Loucy (cell line): ENCODE data around the gene ACTG1.

Experiments used
- H2AFZ ChIP-seq: fragments of 200-600 bp; sonication (generic); 2 replicates; pipeline ENCODE4 v1.6.0; 2016; ENCODE audit warnings: antibody characterized with exemption, mild to moderate bottlenecking, low read length, moderate library complexity
- H3F3A ChIP-seq: fragments of 200-600 bp; 2 replicates; pipeline ENCODE4 v1.6.0; 2016; ENCODE audit warnings: antibody characterized with exemption, low read depth, mild to moderate bottlenecking
- H3K27me3 ChIP-seq: fragments of 200-600 bp; sonication (generic); 2 replicates; pipeline ENCODE4 v1.6.1; 2014; ENCODE audit warnings: low read length, mild to moderate bottlenecking; ENCODE audit not compliant: insufficient read depth, poor library complexity, severe bottlenecking
- H3K36me3 ChIP-seq: fragments of 200-600 bp; sonication (generic); 2 replicates; pipeline ENCODE4 v1.6.1; 2016; ENCODE audit warnings: low read length; ENCODE audit not compliant: insufficient read depth
- H3K4me1 ChIP-seq: fragments of 200-600 bp; sonication (generic); 2 replicates; pipeline ENCODE4 v1.5.1; 2014; ENCODE audit warnings: low read length, mild to moderate bottlenecking; ENCODE audit not compliant: insufficient read depth, poor library complexity, severe bottlenecking
- H3K4me2 ChIP-seq: fragments of 200-600 bp; sonication (generic); 2 replicates; pipeline ENCODE4 v1.6.0; 2014; ENCODE audit warnings: antibody characterized with exemption, low read length, low read depth, mild to moderate bottlenecking; ENCODE audit not compliant: poor library complexity, severe bottlenecking
- H3K4me3 ChIP-seq: fragments of 200-600 bp; sonication (generic); 2 replicates; pipeline ENCODE4 v1.5.1; 2014; ENCODE audit warnings: low read length, mild to moderate bottlenecking, mixed read lengths; ENCODE audit not compliant: poor library complexity, severe bottlenecking
- H3K79me2 ChIP-seq: fragments of 200-600 bp; sonication (generic); 2 replicates; pipeline ENCODE4 v1.6.1; 2014; ENCODE audit warnings: low read length; ENCODE audit not compliant: insufficient read depth
- H3K9ac ChIP-seq: fragments of 200-600 bp; sonication (generic); 2 replicates; pipeline ENCODE4 v1.6.0; 2014; ENCODE audit warnings: mild to moderate bottlenecking, low read depth, low read length, moderate library complexity; ENCODE audit not compliant: poor library complexity, severe bottlenecking
- H3K9me2 ChIP-seq: fragments of 200-600 bp; sonication (generic); replicated peaks from 2 replicates; pipeline ENCODE4 v1.6.1; 2016; ENCODE audit warnings: low read depth, low read length, mixed read lengths
- H3K9me3 ChIP-seq: fragments of 200-600 bp; sonication (generic); 2 replicates; pipeline ENCODE4 v1.6.1; 2014; ENCODE audit warnings: mild to moderate bottlenecking, antibody characterized with exemption, low read length, low read depth; ENCODE audit not compliant: insufficient read depth
- H4K20me1 ChIP-seq: fragments of 200-600 bp; sonication (generic); 2 replicates; pipeline ENCODE4 v1.6.0; 2014; ENCODE audit warnings: antibody characterized with exemption, low read length, mild to moderate bottlenecking; ENCODE audit not compliant: insufficient read depth, poor library complexity, severe bottlenecking
- CTCF ChIP-seq: fragments of 200-600 bp; sonication (generic); conservative IDR thresholded peaks from 2 replicates; pipeline ENCODE4 v1.5.1; 2014; ENCODE audit warnings: mild to moderate bottlenecking, antibody characterized with exemption, low read length
- EZH2phosphoT487 ChIP-seq: fragments of 200-600 bp; IDR thresholded peaks from 2 replicates; pipeline ENCODE4 v1.6.1; 2018; ENCODE audit warnings: antibody characterized with exemption, mild to moderate bottlenecking, moderate library complexity, borderline replicate concordance

The ACTG1 gene

DNA sequence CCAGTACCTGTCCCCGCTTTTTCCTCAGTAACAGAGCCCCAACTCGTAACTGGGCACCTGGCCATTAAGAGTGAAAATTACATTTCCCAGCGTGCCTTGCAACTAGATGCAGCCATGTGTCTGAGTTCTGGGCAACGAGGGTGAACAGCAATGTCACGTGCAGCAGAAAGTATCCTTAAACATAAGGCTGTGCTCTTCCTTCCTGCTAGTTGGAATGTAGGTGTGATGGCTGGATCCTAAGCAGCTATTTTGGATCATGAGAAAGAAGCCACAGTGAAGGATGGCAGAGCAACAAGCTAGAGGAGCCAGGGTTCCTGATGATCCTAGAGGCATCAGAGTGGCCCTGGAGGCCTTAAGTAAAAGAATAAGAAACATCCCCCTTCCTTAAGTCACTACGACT lies 36.0 kb downstream of the ACTG1 start:
- no peaks in the 10 kb centered on the region for H3F3A ChIP-seq
- no peak overlapping the region for H3K4me2 ChIP-seq
- H3K79me2 ChIP-seq, result peaks cover 4% of the 10 kb centered on the region; the same call in 1 of the 2 replicates
- no peaks in the 10 kb centered on the region for H3K27me3 ChIP-seq
- H4K20me1 ChIP-seq, result no peaks in the 10 kb centered on the region
- H3K9me2 ChIP-seq, result no peaks in the 10 kb centered on the region
- H3K4me3 ChIP-seq, result no peak overlapping the region
- H3K4me1 ChIP-seq, result peaks cover 20% of the 10 kb centered on the region
- TF ChIP-seq EZH2phosphoT487, result no peak
- TF ChIP-seq CTCF, result no peak
- no peaks in the 10 kb centered on the region for H3K36me3 ChIP-seq
- H3K9ac ChIP-seq, result no peak overlapping the region
- H2AFZ ChIP-seq, result no peak overlapping the region
- no peaks in the 10 kb centered on the region for H3K9me3 ChIP-seq

- H3K4me1 ChIP-seq, result peaks cover 24% of the 10 kb centered on the region
- no peak overlapping the region for H3K4me3 ChIP-seq
- TF ChIP-seq CTCF, result no peak
- TF ChIP-seq EZH2phosphoT487, result no peak
Observed at GRCh38 chr17:81476097-81476496, 36.5 kb downstream of the ACTG1 start.

DNA sequence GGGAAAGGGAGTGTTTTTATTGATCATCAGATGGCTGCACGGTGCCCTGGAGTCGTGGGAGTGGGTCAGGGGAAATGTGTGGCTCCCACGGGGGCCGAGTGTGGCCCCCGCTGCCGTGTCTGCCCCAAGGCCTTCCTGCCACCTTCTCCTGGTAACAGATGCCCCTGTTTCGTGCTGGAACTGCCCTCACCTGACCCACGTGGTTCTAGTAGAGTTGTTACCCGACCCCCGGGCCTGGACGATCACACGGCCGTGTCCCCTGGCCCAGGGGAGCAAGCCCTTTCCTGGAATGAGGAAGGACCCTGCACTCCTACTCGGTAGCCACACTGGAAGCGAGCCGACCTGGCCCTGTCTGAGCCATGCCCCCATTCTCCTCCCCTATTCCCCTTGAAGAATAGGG lies 37.6 kb downstream of the ACTG1 start:
- TF ChIP-seq CTCF (no peak), EZH2phosphoT487 (no peak)
- Histone ChIP-seq H3K4me1 (peaks cover 13% of the 10 kb centered on the region), H3K36me3 (no peaks in the 10 kb centered on the region), H3K27me3 (no peaks in the 10 kb centered on the region), H3K9ac (no peak overlapping the region), H3K79me2 (peaks cover 3% of the 10 kb centered on the region; the same call in 1 of the 2 replicates), H4K20me1 (no peaks in the 10 kb centered on the region), H3K4me3 (no peak overlapping the region), H3K9me3 (no peaks in the 10 kb centered on the region), H3K9me2 (no peaks in the 10 kb centered on the region), H3F3A (no peaks in the 10 kb centered on the region), H3K4me2 (no peak overlapping the region), H2AFZ (no peak overlapping the region)

More at GRCh38 chr17:81476097-81476496, 36.5 kb downstream of the ACTG1 start:
- H3K27me3 ChIP-seq, result no peaks in the 10 kb centered on the region
- no peaks in the 10 kb centered on the region for H3K9me3 ChIP-seq
- H4K20me1 ChIP-seq, result no peaks in the 10 kb centered on the region
- peaks cover 3% of the 10 kb centered on the region; the same call in 1 of the 2 replicates for H3K79me2 ChIP-seq
- H3F3A ChIP-seq, result no peaks in the 10 kb centered on the region
- H2AFZ ChIP-seq, result no peak overlapping the region
- no peak overlapping the region for H3K9ac ChIP-seq
- no peak overlapping the region for H3K4me2 ChIP-seq
- H3K36me3 ChIP-seq, result no peaks in the 10 kb centered on the region
- H3K9me2 ChIP-seq, result no peaks in the 10 kb centered on the region
